Stimulated activated CD8-positive, alpha-beta memory T cell treated with anti-CD3 and anti-CD28 coated beads, Interleukin-7, amount 100 ng/mL, for 4 hours (primary cell): ENCODE results near the gene DPEP2NB.
"Not testable (repeated sequence)": the region's sequence is repeated elsewhere in the genome, so short reads cannot be mapped to it uniquely, and the experiment has no call there.

Experiments
- DNase-seq, 2 donors: peaks; one replicate each; pipeline ENCODE4 v3.0.0-alpha.2; 2020; ENCODE audit warnings: low read depth in 2 of 2

Gene DPEP2NB

GRCh38 chr16:68015681-68016080 is at the start of gene DPEP2NB:
DPEP2NB (minus strand) TSS chr16:68015911; CDS start chr16:68015770, 141 bp downstream.
- no peak for DNase-seq

- peak; percentile 47 to 54 for DNase-seq
Observed at GRCh38 chr16:68064791-68065365, 49.2 kb upstream of the DPEP2NB start.

GRCh38 chr16:68062910-68063393 is 47.2 kb upstream of the DPEP2NB start:
- no peak for DNase-seq

- DNase-seq: no peak
Observed at GRCh38 chr16:68061396-68061795, 45.7 kb upstream of the DPEP2NB start.

- DNase-seq: no peak
Observed at GRCh38 chr16:68059804-68060203, 44.1 kb upstream of the DPEP2NB start.

- no peak for DNase-seq
Observed at GRCh38 chr16:68055395-68055794, 39.7 kb upstream of the DPEP2NB start.

GRCh38 chr16:68049449-68049848 is 33.7 kb upstream of the DPEP2NB start:
- no peak for DNase-seq

GRCh38 chr16:68047987-68048386 is 32.3 kb upstream of the DPEP2NB start:
- no peak for DNase-seq

GRCh38 chr16:68046106-68046505 is 30.4 kb upstream of the DPEP2NB start:
- no peak for DNase-seq

GRCh38 chr16:68041783-68042182 is 26.1 kb upstream of the DPEP2NB start:
- no peak for DNase-seq

- DNase-seq: peak; percentile 74 to 83
Observed at GRCh38 chr16:68040506-68041288, 25.0 kb upstream of the DPEP2NB start.

- DNase-seq: no peak
Observed at GRCh38 chr16:68037841-68038597, 22.3 kb upstream of the DPEP2NB start.

- no peak for DNase-seq
Observed at GRCh38 chr16:68035227-68035626, 19.5 kb upstream of the DPEP2NB start.

- DNase-seq: no peak
Observed at GRCh38 chr16:68033101-68033500, 17.4 kb upstream of the DPEP2NB start.

- no peak for DNase-seq
Observed at GRCh38 chr16:68031951-68032350, 16.2 kb upstream of the DPEP2NB start.

- DNase-seq: not testable (repeated sequence)
Observed at GRCh38 chr16:68030108-68030507, 14.4 kb upstream of the DPEP2NB start.

GRCh38 chr16:68028996-68029395 is 13.3 kb upstream of the DPEP2NB start:
- DNase-seq: no peak

- DNase-seq: peak; percentile 89 to 91
Observed at GRCh38 chr16:68022728-68023537, 7.2 kb upstream of the DPEP2NB start, which contains the start of the genes DDX28 and DUS2. DDX28 (minus strand) TSS chr16:68023232; CDS start chr16:68023202, 30 bp downstream. DUS2 (plus strand) TSS chr16:68023284; CDS start chr16:68038024, 14,740 bp downstream.

- DNase-seq: no peak
Observed at GRCh38 chr16:68022278-68022727, 6.6 kb upstream of the DPEP2NB start.

- DNase-seq: no peak
Observed at GRCh38 chr16:68021490-68021889, 5.8 kb upstream of the DPEP2NB start.

- DNase-seq: no peak
Observed at GRCh38 chr16:68019167-68019680, 3.5 kb upstream of the DPEP2NB start.
